Thymus (tissue), 11 donors: ENCODE data around the gene RGS3. TPM values are rescaled to one million over a fixed set of nuclear protein-coding genes. Genes with fewer than 3 reads are reported as not detected.

Source experiments
- DNase-seq, 9 donors: peaks; one replicate each; pipeline ENCODE4 v3.0.0-alpha.2; 2013; ENCODE audit warnings: low spot score in 9 of 9, low read depth in 6 of 9, missing footprints in 1 of 9
- H3K27ac ChIP-seq, 2 donors: one replicate each; pipeline ENCODE4 v1.5.1; 2013; ENCODE audit warnings: control low read depth in 1 of 2, low read depth in 1 of 2, low read length in 1 of 2, mild to moderate bottlenecking in 1 of 2, moderate library complexity in 1 of 2
- H3K27me3 ChIP-seq, 2 donors: one replicate each; pipeline ENCODE4 v1.5.1; 2013; ENCODE audit warnings: low read length in 1 of 2; ENCODE audit not compliant: control insufficient read depth in 2 of 2, insufficient read depth in 1 of 2
- H3K36me3 ChIP-seq, 2 donors: one replicate each; pipeline ENCODE4 v1.5.1; 2013; ENCODE audit warnings: low read length in 1 of 2, mild to moderate bottlenecking in 1 of 2, moderate library complexity in 1 of 2; ENCODE audit not compliant: control insufficient read depth in 2 of 2, insufficient read depth in 2 of 2
- H3K4me1 ChIP-seq, 2 donors: one replicate each; pipeline ENCODE4 v1.5.1; 2013; ENCODE audit warnings: low read length in 2 of 2; ENCODE audit not compliant: control insufficient read depth in 2 of 2, insufficient read depth in 2 of 2
- H3K4me3 ChIP-seq, 2 donors: one replicate each; pipeline ENCODE4 v1.5.1; 2013; ENCODE audit warnings: low read length in 2 of 2, control low read depth in 1 of 2, mild to moderate bottlenecking in 1 of 2
- H3K9me3 ChIP-seq, 2 donors: one replicate each; pipeline ENCODE4 v1.5.1; 2013; ENCODE audit warnings: low read length in 1 of 2, mild to moderate bottlenecking in 1 of 2; ENCODE audit not compliant: control insufficient read depth in 2 of 2, insufficient read depth in 1 of 2
- WGBS: extraction: QIAGEN DNeasy Blood & Tissue Kit; methylation state at CpG from one replicate; pipeline ENCODE4 v1.1.7; 2013; 5-methylcytosine and 5-hydroxymethylcytosine counted together
- polyA plus RNA-seq: library from polyadenylated mRNA; stranded (reverse); fragments of 200-250 nt; gene quantifications from one replicate; pipeline ENCODE4 v1.2.3, GENCODE V29; 2013
- total RNA-seq: library from RNA; stranded (reverse); fragments of 120-200 nt; gene quantifications from one replicate; pipeline ENCODE4 v1.2.4, GENCODE V29; 2013
- donor health status: healthy.

Gene RGS3
- total and polyA plus RNA-seq, 2 donors: 16.5 to 21.4 TPM

DNA sequence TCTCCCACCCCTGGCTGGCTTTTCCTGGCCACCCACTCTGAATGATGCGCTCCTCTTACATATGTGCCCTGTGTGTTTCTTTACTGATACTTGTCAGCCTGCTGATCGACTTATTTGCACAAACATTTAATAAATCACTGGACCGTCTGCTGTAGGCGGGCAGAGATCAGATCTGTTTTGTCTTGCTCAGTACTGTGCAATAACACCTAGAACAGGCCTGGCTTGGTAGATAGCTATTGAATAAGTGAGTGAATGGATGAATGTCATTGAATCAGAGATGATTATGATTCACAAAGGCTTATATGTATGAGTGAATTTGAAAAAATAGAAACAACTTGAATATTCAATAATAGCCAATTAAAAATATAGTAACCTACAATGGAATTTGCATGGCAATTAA, 165.1 kb downstream of the RGS3 start:
- H3K4me1 ChIP-seq: no peaks in the 10 kb centered on the region
- no peaks in the 10 kb centered on the region for H3K9me3 ChIP-seq
- no peak overlapping the region for H3K27ac ChIP-seq
- WGBS: 96% methylated on average over 4 of the region's 4 CpGs
- H3K27me3 ChIP-seq: no peaks in the 10 kb centered on the region
- no peaks in the 10 kb centered on the region for H3K36me3 ChIP-seq
- H3K4me3 ChIP-seq: no peak overlapping the region
- no peak for DNase-seq

DNA sequence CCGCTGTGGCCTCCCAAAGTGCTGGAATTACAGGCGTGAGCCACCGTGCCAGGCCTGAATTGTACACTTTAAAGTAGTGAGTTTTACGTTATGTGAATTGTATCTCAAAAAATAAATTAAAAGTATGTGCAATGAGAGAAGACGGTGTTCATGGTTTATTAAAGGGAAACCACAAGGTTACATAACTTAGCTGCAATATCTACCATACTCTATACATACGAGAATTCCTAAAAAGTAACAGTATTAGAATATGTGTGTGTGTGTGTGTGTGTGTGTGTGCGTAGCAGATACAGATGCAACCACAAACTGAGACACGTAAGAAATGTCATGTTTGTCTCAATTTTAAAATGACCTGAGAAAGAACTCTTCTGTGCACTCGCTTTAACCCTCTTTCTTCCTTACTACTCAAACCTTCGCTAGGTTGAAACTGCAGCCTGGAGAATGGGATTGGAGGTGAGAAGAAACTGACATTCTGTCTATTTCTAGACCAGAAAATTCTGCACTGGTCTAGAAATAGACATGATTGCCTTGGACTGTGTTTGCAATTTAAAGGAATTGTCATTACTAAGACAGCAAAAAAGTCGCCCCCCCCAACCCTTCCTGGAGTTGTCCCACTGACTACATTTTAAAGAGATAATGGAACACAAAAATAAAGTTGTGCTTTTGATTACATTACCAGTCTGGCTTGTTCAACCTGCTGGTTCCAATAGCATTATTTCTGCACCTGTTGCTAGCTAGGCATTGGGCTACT, 167.0 kb downstream of the RGS3 start:
- no peaks in the 10 kb centered on the region for H3K27me3 ChIP-seq
- no peaks in the 10 kb centered on the region for H3K4me1 ChIP-seq
- H3K36me3 ChIP-seq: no peaks in the 10 kb centered on the region
- H3K4me3 ChIP-seq: no peak overlapping the region
- H3K9me3 ChIP-seq: no peaks in the 10 kb centered on the region
- 88% methylated on average over 11 of the region's 11 CpGs for WGBS
- DNase-seq: no peak
- H3K27ac ChIP-seq: no peak overlapping the region

DNA sequence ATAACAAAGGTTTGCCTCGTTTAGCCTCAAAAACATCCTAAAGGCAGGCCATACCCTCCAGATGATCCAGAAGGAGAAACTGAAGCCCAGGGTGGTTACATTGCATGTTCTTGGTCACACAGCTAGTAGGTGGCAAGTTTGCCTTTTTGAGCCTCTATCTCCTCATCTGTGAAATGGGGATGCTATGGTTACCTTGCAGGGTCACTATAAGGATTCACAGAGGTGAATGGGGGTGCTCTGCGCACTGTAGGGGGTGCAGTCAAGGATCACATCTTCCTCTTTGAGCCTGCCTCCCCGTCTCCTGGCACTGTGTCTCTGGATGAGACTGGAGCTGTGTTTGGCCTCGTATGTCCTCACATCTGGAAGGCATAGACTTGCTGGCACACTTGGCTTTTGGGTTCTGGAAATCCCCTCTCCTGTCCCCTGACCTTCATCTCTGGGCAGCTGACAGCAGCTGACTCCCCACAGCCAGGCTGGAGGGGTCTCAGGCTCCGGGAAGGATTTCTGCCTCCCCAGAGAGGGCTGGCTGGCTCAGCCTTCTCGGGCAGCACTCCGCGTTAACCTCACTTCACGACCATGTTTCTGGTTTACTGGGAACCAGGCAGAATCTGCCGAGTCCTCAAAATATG, 167.7 kb downstream of the RGS3 start:
- no peaks in the 10 kb centered on the region for H3K4me1 ChIP-seq
- no peaks in the 10 kb centered on the region for H3K9me3 ChIP-seq
- no peaks in the 10 kb centered on the region for H3K27me3 ChIP-seq
- no peaks in the 10 kb centered on the region for H3K36me3 ChIP-seq
- H3K27ac ChIP-seq: no peak overlapping the region
- 94% methylated on average over 10 of the region's 10 CpGs for WGBS
- DNase-seq: no peak
- no peak overlapping the region for H3K4me3 ChIP-seq

DNA sequence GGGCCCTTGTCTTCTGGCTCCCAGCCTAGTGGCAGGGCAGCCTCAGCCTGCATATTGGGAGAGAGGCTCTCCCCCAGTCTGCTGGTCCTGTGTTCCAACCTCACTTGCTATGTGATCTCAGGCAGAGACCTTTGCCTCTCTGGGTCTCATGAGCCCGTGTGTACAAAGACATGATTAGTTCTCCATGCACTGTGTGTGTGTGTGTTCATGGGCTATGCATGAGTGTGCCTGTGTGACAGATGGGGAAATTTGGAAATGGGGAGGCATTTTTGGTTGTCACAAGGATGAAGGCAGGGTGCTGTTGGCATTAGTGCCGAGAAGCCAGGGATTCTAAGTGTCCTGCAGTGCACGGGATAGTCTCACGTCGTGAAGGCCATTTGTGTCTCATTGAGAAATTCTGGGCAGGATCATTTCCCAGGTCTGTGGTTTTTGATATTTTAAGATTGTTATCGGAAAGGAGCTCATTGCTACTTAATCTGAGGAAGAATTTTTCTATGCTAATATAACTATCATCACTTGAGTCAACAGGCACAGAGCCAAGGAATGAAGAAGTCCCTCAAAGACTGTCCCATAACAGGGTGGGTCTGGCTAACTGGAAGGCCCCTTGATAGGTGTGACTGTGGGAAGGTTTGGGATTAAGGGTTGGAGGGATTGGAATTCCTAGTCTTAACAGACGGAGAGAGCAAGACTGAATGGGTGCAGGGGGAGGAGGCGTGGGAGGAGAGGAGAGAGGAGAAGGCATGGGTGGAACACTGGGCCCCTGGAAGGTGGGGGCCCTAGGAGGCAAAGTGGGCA, 168.5 kb downstream of the RGS3 start:
- Histone ChIP-seq H3K4me1 (no peaks in the 10 kb centered on the region), H3K27me3 (peaks cover 0 to 2% of the 10 kb centered on the region in 2 donors), H3K36me3 (no peaks in the 10 kb centered on the region), H3K9me3 (no peaks in the 10 kb centered on the region), H3K4me3 (no peak overlapping the region), H3K27ac (no peak overlapping the region)
- no peak for DNase-seq
- 83% methylated on average over 8 of the region's 8 CpGs for WGBS

- Histone ChIP-seq H3K36me3 (no peaks in the 10 kb centered on the region), H3K27ac (no peak overlapping the region), H3K9me3 (no peaks in the 10 kb centered on the region), H3K4me1 (no peaks in the 10 kb centered on the region), H3K27me3 (peaks cover 0 to 2% of the 10 kb centered on the region in 2 donors), H3K4me3 (no peak overlapping the region)
- 88% methylated on average over 15 of the region's 15 CpGs for WGBS
- no peak for DNase-seq
Observed at GRCh38 chr9:113632776-113633590, 169.5 kb downstream of the RGS3 start.

DNA sequence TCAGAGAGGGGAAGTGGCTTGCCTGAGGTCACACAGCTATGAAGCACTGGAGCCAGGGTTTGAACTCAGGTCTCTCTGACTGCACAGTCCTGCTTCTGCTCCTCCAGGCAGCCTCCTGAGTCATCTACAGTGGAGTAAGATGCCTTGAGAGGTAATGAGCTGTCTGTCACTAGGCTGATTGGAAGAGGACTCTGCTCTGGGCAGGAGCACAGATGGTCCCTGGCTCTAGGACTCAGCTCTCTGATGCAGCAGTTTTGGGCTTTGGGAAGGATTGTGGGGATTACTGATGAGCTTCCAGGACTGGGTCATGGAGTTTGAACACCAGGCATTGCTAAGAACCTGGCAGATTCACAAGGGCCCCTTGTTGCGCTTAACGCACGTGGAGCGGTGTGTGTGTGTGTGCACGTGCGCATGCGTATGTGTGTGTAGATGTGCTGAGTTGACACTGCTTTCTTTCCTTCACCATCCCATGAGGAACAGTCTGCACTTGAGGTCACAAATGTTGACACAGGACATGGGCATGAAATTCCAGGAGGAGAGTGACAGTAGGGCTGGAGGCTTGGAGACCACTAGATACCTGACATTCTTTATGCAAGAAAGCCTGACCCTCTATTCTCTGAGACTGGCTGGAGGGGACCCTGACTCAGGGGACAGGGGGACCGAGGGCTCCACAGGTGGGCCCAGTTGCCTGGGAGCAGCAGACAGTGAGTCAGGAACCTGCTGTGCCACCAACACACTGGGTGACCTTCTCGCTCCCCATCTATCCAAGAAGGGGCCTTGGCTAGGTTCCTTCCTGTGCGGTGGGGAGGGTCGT, 170.5 kb downstream of the RGS3 start:
- no peak for DNase-seq
- H3K9me3 ChIP-seq: no peaks in the 10 kb centered on the region
- WGBS: 92% methylated on average over 11 of the region's 11 CpGs
- H3K27me3 ChIP-seq: peaks cover 0 to 2% of the 10 kb centered on the region in 2 donors
- H3K27ac ChIP-seq: no peak overlapping the region
- H3K4me1 ChIP-seq: no peaks in the 10 kb centered on the region
- H3K36me3 ChIP-seq: no peaks in the 10 kb centered on the region
- H3K4me3 ChIP-seq: no peak overlapping the region

DNA sequence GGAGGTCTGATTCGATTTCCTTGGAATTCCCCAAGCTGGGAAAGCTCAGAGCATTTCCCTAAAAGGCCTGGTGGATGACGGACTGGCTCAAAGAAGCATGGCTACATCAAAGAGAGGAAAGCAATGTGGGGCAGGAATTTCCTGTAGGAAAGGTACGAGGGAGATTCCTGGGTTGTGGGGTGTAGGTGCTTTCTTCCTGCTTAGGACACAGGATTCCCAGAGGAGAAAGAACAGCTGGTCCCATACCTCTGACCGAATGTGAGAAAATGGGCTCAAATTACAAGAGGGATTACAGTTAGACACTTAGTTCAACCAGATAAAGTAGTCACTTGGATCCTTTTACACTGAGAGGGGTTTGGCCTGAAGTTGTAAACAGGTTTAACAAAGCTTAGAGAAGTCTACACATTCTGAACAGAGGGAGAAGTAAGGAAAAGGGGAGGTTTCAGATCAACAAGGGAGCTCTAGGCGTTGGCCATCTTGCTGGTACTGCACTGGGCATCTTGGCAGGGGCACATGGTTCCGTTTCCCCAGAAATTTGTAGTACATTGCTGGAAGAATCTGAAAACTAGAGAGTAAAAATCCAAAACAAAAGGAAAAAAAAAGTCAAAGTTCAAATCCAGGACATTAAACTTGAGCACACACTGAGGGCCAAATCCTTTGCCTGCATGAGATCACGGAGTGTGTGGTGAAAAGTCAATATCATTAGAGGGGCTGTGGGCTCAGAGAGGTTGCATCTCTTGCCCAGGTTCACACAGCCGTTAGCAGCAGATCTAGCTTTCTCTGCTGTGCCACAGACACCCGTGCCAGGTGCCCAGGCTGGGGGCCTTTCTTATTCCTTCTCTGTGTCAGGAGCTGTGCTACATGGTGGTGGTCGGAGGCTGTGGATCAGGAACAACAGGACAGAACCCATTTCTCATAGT, 171.3 kb downstream of the RGS3 start:
- Histone ChIP-seq H3K27me3 (peaks cover 0 to 2% of the 10 kb centered on the region in 2 donors), H3K36me3 (no peaks in the 10 kb centered on the region), H3K9me3 (no peaks in the 10 kb centered on the region), H3K4me3 (no peak overlapping the region), H3K27ac (peak overlapping the region in 1 of 2 donors; percentile 26), H3K4me1 (no peaks in the 10 kb centered on the region)
- WGBS: 78% methylated on average over 10 of the region's 10 CpGs
- no peak for DNase-seq
